ENCODE results near the gene SNAP29.
"Not testable (repeated sequence)": the region's sequence is repeated elsewhere in the genome, so short reads cannot be mapped to it uniquely, and the experiment has no call there.

SNAP29 gene

GRCh38 chr22:20858615-20859416 is at the start of gene SNAP29, which contains the start of gene PI4KA:
SNAP29 (plus strand) TSS chr22:20859007; CDS start chr22:20859111, 104 bp downstream.
PI4KA (minus strand) TSS chr22:20858811; CDS start chr22:20858725, 86 bp downstream.
- peak; percentile 90 for DNase-seq

GRCh38 chr22:20809538-20810185 is 49.1 kb upstream of the SNAP29 start:
- no peak for DNase-seq

GRCh38 chr22:20810645-20811044 is 48.2 kb upstream of the SNAP29 start:
- DNase-seq: no peak

- DNase-seq: no peak
Measured at GRCh38 chr22:20811171-20811570, 47.6 kb upstream of the SNAP29 start.

GRCh38 chr22:20811971-20812660 is 46.7 kb upstream of the SNAP29 start:
- no peak for DNase-seq

GRCh38 chr22:20813056-20813455 is 45.8 kb upstream of the SNAP29 start:
- DNase-seq: no peak

GRCh38 chr22:20814221-20814808 is 44.5 kb upstream of the SNAP29 start:
- DNase-seq: no peak

- DNase-seq: no peak
Measured at GRCh38 chr22:20815477-20816050, 43.2 kb upstream of the SNAP29 start.

GRCh38 chr22:20816559-20816958 is 42.2 kb upstream of the SNAP29 start:
- DNase-seq: no peak

GRCh38 chr22:20818471-20818870 is 40.3 kb upstream of the SNAP29 start:
- DNase-seq: no peak

GRCh38 chr22:20819471-20819870 is 39.3 kb upstream of the SNAP29 start:
- no peak for DNase-seq

GRCh38 chr22:20821717-20822239 is 37.0 kb upstream of the SNAP29 start:
- not testable (repeated sequence) for DNase-seq

GRCh38 chr22:20822240-20822639 is 36.6 kb upstream of the SNAP29 start:
- DNase-seq: no peak

- no peak for DNase-seq
Measured at GRCh38 chr22:20823264-20823663, 35.5 kb upstream of the SNAP29 start.

GRCh38 chr22:20825216-20825615 is 33.6 kb upstream of the SNAP29 start:
- not testable (repeated sequence) for DNase-seq

- DNase-seq: no peak
Measured at GRCh38 chr22:20825624-20826023, 33.2 kb upstream of the SNAP29 start.

GRCh38 chr22:20826373-20827152 is 32.2 kb upstream of the SNAP29 start:
- DNase-seq: not testable (repeated sequence)

GRCh38 chr22:20829491-20830134 is 29.2 kb upstream of the SNAP29 start:
- no peak for DNase-seq

GRCh38 chr22:20833225-20833665 is 25.6 kb upstream of the SNAP29 start:
- no peak for DNase-seq

GRCh38 chr22:20834206-20834605 is 24.6 kb upstream of the SNAP29 start:
- no peak for DNase-seq

- DNase-seq: no peak
Measured at GRCh38 chr22:20834725-20835124, 24.1 kb upstream of the SNAP29 start.
